Bone marrow (tissue), 2 donors: ENCODE measurements around the gene UHRF2.
"Not testable (repeated sequence)": the region's sequence is repeated elsewhere in the genome, so short reads cannot be mapped to it uniquely, and the experiment has no call there.

Experiments
- DNase-seq, 2 donors: peaks; one replicate each; lab custom pipeline; 2025; lab: John Stamatoyannopoulos, UW

UHRF2 gene

DNA sequence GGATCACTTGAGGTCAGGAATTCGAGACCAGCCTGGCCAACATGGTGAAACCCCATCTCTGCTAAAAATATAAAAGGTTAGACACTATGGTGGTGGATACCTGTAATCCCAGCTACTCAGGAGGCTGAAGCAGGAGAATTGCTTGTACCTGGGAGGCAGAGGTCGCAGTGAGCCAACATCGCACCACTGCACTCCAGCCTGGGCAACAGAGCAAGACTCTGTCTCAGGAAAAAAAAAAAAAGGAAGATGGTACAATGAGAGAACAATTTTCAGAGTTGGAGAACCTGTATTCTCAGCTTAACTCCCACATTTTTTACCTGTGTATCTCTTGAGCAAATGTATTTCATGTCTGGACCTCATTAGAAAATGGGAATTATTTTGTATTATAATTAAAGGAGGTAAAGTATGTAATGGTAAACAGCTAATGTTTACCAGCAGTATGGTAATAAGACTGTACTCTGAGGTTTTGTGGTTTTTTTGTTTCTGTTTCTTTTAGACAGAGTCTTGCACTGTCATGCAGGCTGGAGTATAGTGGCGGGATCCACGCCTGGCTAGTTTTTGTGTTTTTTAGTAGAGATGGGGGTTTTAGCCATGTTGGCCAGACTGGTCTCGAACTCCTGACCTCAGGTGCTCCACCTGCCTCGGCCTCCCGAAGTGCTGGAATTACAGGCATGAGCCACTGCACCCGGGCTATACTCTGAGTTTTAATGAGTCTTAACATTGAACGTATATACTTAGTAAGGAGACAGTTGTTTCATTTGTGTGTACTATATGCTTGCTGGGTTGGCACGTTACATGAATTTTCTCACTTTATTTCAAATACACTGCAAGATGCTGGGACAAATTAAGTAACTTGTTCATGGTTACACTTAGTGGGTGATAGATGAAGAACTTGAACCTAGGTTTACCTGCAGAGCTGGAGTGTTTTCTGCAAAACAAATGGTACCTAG lies 16.2 kb downstream of the UHRF2 start:
- peak in 1 of 2 donors; percentile 34 for DNase-seq

DNA sequence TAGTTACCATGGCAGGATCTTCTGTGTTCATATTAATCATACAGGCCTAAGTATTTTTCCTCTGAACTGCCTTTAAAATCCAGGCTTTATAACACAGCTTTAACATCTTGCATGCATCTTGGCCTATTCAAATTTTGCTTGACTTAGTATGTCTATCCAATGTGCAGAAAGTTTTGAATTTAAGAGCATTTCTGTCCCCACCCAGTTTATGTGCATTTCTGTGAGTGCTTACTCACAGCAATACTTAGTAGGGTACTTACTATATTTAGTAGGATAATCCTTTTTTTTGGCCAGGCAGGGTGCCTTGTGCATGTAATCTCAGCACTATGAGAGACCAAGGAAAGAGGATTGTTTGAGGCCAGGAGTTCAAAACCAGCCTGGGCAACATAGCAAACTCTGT lies 18.0 kb downstream of the UHRF2 start:
- DNase-seq = no peak

DNA sequence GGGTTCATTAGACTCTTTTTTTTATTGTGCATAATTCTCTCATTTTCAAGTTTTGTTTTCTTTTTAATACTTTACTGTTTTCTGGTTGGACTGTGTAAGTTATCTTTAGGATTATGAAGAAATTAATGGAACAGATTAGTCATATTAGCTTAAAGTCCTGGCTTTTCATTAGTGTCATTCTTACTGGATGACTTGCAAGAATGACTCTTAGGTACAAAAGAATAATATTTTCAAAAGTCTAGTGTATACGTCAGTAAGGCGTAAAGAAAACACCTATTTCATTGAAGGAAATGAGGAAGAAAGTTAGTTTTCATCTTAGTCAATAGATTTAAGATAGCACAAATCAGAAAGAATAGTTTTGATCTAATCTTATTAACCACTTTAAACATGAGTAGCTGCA lies 20.4 kb downstream of the UHRF2 start:
- no peak for DNase-seq

DNA sequence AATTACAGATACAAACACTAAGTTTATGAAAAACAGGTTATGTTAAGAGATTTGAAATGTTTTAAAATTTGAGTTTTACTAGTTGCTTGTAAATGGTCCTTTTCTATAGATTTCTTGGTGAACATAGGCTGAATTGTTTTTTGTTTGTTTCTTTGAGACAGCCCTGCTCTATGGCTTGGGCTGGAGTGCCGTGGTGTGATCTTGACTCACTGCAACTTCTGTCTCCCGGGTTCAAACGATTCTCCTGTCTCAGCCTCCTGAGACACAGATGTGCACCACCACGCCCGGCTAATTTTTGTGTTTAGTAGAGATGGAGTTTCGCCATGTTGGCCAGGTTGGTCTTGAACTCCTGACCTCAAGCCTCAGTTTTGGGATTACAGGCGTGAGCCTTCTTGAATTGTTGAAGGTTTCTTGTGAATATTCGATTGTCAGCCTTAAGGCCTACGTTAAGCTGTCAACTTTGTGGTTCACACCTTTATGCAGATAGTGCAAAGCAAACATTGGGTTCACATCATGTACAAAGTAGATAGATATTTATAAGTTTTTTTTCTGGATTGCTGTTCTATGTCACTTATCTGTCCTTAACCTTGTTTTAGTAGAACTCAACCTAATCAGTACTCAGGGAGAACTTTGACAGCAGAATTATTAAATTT lies 26.2 kb downstream of the UHRF2 start:
- DNase-seq = no peak

DNA sequence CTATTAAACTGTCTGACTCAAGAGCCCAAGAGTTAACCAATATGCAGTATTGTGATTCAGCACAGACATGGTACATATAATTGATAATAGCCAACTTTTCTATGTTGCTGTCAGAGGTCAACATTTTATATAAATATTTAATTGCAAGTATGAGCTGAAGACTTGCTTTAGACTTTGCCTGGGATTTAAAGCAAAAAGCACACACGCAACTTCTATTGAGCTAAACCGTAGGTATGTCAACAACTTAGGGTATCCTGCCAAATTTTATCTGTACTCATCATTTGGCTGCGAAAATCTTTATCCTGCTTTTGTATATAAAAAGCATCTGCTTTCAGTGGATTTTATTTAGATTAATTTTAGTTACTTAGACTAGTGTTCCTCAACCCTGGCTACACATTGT lies 27.4 kb downstream of the UHRF2 start:
- no peak for DNase-seq

DNA sequence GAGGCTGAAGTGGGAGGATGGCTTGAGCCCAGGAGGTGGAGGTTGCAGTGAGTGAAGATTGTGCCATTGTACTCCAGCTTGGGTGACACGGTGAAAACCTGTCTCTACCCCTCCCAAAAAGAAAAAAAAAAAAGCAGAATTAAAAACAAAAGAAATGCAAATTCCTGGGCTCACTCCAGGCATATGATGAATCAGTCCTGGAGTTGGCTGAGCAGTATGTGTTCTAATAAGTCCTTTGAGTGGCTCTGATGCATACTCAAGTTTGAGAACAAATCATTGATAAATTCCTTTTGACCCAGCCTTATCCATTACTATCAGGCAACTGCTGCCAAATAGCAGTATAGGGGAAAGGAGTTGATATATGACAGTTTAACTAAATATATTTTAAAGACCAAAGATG lies 28.3 kb downstream of the UHRF2 start:
- no peak for DNase-seq

DNA sequence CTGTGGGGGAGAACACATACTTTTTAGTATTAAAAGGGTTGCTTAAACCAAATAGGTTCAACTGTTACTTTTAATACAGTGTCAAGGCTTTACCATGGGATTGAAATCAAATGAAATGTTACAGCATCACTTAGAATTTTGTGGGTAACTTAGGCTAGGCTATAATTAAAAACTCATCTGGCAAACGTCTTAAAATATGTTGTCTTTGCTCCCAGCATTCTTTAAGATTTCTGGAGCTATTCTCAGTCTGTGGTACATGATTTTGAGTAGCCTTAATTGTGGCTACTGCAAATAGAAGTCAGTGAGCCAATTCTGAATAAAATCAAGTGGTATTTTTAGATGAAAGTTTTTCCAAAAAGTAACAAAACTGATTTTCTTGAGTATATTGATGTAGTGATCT lies 30.7 kb downstream of the UHRF2 start:
- no peak for DNase-seq

DNA sequence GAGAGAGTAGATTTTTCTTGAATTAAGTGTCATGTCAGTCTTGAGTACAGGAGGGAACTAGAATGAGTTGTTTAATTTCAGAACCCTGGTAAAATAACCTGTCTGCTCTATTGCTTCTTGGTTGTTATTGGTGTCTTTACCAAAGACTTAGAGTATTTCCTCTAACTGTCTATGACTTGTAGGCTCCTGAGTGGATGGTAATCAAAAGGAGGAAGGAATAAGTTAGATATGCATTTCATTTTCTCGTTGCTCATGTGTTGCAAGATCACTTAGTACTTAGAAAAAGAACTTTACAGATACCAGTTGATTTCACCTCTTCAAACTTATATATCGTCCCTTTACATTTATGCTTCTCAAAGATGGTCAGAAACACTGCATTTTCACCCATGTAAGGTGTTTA lies 31.1 kb downstream of the UHRF2 start:
- peak in 1 of 2 donors; percentile 11 for DNase-seq

DNA sequence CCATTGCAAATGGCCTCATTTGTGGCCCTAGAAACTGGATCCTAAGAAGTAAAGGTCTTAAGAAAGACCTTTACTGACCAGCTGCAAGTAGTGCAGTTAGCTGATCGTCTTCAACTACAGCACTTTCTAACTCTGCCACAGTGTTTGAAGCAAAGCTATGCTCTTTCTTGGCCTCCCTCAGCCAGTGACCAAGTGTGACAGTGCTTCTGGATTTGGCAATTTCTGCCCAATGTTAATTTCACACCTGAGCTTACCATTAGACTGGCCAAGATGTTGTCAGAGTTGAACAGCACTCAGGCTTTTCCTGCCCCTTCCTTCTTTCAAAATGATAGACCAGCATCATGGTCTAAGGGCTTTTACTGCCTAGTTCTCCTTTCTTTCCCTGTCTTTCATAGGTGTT lies 36.1 kb downstream of the UHRF2 start:
- DNase-seq = no peak

DNA sequence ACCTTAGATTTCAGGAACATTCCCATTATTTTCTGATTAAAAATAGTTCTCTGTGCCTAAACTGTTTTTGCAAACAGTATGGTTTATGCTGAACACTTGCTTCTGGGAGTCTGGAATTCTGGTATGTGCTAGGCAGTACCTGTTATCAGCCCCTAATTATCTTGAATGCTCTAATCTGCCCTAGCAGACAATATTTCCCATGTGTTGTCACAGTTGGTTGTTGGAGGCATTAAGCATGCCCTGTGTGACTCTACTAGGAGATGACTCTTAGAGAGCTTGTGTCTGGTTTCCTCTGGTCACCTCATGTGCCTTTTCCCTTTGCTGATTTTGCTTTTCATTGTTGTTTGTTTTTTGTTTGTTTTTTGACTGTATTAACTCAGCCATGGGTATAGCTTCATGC lies 36.6 kb downstream of the UHRF2 start:
- DNase-seq = no peak

DNA sequence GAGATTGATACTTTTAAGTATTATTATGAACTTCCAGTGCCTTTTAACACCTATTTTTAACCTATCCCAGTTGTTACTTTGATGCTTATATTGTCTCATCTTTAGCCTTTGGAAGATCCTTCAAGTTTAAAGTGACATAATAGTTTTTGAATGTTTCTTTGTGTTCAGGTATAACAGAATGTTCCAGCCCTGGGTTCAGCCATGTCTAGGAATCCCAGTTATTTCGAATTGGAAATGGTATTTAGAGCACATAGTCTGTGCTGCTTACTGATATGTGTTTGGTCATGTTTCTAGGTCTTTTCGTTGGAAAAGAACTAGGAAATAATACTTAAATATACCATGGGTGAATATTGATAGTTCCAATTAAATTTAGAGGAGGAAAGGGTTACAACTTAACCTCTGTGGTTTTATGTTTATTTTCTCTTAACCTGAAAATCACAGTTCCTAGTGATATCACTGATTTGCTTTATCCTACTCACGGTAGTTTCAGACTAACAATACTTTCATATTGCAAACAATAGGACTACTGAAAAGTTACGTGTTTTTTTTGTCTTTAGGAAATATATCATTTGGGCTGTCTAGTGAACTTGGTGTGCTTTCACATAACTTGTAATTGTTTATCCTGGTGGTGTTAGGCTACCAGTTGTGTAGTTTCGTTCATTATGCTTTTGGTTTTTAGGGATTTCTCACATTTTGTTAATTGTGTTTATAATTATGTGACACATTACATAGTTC lies 37.8 kb downstream of the UHRF2 start:
- DNase-seq = no peak

DNA sequence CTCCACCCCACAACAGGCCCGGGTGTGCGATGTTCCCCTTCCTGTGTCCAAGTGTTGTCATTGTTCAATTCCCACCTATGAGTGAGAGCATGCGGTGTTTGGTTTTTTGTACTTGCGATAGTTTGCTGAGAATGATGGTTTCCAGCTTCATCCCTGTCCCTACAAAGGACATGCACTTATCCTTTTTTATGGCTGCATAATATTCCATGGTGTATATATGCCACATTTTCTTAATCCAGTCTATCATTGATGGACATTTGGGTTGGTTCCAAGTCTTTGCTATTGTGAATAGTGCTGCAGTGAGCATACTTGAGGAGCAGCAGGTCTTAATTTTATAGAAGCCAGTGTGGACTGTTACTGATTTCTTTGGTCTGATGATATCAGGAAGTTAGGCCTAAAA lies 42.3 kb downstream of the UHRF2 start:
- not testable (repeated sequence) for DNase-seq

DNA sequence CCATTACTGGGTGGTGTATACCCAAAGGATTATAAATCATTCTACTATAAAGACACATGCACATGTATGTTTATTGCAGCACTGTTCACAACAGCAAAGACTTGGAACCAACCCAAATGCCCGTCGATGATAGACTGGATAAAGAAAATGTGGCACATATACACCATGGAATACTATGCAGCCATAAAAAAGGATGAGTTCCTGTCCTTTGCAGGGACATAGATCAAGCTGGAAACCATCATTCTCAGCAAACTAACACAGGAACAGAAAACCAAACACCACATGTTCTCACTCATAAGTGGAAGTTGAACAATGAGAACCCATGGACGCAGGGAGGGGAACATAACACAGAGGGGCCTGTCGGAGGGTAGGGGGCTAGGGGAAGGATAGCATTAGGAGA lies 45.7 kb downstream of the UHRF2 start:
- DNase-seq = not testable (repeated sequence)

DNA sequence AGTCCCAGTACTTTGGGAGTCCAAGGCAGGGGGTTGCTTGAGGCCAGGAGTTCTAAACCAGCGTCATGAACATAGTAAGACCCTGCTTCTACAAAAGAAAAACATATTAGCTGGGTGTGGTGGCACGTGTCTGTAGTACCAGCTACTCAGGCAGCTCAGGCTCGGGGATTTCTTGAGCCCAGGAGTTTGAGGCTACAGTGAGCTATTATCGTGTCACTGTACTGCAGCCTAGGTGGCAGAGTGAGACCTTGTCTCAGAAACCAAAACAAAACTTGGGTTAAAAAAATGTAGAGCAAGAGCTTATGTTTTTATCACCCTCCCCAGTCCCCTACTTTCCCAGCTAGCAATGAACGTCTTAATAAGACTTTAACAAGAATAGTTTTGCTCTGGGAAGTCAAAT lies 46.7 kb downstream of the UHRF2 start:
- DNase-seq = no peak

DNA sequence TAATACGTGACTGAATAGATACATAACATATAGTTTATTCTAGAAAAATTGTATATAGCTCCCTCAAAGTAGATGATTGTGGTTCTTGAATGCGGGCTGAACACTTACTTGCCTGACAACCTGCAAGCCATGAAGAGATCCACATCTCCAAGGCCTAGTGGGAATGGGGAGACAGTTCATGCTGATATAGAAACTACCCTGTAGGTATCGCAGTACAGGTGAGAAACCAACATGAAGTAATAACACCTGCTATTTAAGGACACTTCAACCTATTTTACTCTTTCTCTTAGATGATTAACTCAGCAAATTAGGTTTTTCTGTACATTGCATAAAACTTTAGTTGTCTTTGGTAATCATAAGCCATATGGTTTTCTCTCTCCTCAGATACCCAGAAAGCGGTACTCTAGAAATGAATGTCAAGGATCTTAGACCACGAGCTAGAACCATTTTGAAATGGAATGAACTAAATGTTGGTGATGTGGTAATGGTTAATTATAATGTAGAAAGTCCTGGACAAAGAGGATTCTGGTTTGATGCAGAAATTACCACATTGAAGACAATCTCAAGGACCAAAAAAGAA lies 47.3 kb downstream of the UHRF2 start:
- no peak for DNase-seq

DNA sequence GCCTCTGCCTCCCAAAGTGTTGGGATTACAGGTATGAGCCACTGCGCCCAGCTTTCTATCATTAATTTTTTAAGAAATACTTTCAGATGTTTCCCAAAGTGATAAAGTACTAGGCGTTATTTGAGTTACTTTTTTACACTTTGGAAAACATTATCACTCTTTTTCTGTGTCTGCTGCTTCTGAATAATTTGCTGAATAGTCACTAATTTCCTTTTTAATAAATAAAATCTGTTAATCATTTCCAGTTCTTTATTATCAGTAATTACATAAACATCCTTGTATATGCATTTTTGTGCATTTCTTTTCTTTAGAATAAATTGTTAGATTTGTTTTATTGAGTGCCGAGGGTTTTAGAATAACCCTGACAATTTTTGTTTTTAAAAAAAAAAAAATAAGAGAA lies 48.6 kb downstream of the UHRF2 start:
- DNase-seq = no peak

DNA sequence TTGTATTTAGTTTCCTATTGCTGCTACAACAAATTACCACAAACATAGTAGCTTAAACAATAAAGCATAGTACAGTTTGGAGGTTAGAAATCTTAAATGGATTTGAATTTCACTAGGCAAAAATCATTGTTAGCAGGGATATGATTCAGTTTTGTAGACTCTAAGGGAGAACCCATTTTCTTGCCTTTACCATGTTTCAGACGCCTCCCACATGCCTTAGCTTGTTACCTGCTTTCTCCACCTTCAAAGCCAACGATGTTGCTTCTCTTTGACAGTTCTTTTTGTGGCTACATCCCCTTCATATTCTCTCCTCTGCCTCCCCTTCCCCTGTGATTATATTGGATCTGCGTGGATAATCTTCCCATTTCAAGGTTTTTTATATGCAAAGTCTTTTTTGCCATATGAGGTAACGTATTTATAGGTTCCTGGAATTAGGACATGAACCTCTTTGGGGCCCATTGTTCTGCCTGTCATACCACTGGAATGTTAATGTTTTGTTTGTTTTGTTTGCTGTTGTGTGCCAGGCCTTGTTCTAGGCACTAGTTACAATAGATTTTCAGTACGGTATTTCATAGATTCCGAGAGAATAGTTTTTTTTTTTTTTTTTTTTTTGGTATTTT lies 54.1 kb downstream of the UHRF2 start:
- no peak for DNase-seq

DNA sequence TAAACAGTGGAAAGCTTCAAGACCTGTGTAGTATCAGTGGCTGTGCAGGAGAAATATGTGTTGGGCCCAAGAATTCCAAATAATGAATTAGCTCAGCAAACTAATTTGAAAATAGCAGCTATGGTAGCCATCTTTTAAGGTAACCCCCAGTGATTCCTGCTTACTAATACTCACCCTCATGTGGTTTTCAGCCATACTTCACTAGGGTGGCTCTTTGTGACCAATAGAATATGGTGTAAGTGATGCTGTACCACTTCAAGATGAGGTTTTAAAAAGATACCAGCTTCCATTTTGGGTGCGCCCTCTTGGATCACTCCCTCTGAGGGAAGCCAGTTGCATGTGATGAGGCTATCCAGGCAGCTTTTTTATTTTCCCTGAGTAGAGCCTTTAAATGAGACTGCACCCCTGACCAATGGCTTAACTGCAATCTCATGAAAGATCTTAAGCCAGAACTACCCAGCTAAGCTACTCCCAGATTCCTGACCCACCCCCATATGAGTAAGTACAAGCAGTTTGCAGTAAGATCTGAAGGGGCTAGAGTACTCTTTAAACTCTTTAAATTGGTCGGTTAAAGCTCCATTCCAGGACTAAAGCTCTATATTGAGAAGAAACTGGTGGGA lies 58.3 kb downstream of the UHRF2 start:
- DNase-seq = no peak

DNA sequence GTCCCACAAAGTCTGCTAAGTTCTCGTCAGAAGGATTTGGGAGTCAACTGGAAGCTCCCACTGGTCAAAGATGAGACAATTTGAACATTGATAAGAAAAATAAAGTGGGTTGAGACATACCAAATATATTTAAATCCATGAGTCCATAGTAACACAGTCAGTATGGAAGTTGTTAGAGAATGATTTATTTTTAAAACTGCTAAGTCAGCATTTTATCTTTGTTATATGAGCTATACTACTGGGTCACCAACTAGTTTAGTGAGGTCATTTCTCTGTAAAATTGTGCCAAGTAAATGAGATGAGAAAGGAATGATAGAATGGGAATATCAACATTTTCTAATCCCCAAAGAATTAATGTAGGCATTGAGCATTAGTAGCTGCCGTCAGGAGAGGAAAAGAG lies 60.2 kb downstream of the UHRF2 start:
- no peak for DNase-seq

DNA sequence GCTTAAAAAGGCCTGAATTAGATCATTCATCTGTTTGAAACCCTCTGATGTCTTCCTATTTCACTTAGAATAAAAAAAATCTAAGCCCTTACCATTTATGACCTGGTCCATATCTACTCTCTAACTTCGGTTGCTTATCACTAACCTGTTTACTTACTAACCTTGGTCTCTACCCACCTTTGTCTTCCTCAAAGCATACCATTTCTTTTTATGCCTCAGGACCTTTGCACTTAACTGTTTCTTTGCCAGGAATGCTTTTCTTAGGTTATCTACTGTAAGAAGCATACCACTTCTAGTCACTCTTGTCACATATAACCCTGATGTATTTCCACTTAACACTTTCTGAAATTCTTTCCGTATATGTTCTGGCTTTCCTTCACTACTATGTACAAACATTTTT lies 67.0 kb downstream of the UHRF2 start:
- no peak for DNase-seq

DNA sequence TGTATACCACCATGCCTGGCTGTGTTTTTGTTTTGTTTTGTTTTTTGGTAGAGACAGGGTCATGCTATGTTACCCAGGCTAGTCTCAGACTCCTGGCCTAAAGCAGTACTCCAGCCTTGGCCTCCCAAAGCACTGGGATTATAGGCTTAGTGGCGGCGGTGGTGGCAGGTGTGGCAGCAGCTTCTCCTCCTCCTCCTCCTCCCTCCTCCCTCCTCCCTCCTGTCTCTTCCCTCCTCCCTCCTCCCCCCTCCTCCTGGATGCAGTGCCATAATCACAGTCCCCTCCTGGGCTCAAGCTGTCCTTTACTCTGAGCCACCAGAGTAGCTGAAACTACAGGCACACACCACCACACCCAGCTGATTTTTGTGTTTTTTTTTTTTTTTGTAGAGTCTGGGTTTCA lies 71.2 kb downstream of the UHRF2 start:
- no peak for DNase-seq

DNA sequence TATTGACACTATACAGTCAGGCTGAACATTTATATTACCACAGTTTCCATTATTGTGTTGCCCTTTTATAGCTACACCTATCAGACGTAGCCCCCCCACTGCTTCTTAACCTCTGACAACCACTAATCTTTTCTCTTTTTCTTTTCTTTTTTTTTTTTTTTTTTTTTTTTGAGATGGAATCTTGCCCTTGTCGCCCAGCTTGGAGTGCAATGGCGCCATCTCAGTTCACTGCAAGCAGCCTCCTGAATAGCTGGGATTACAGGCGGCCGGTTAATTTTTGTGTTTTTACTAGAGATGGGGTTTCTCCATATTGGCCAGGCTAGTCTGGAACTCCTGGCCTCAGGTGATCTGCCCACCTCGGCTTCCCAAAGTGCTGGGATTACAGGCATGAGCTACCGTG lies 75.4 kb downstream of the UHRF2 start:
- DNase-seq = no peak
